ENCODE data around the gene SOX1.

Gene SOX1

DNA sequence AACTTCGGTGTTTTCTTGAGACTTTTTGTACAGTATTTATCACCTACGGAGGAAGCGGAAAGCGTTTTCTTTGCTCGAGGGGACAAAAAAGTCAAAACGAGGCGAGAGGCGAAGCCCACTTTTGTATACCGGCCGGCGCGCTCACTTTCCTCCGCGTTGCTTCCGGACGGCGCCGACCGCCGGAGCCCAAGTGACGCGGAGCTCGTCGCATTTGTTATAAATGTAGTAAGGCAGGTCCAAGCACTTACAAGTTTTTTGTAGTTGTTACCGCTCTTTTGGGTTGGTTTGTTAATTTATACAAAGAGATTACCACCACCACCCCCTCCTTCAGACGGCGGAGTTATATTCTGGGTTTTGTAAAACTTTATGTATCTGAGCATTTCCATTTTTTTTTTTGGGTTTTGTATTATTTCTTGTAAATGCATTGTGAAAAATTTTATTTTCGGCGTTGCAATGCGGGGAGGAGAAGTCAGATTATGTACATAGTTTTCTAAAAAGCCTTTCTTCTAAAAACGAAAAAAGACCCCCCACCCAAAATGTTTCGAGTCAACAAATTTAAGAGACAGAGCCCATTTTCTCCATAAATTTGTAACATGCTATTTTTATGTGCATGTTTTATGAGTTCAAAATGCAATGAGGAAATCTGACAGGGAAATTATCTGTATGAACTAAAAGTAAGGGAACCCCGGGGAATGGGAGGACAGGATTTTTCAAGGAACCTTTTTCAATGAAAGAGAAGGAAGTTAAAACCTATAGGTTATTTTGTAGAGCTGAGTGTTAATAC is 2.3 kb downstream of the SOX1 start:
- no peak for DNase-seq
- in situ Hi-C loops (cut with HindIII; ENCODE audit: low pct_ligation_motif_present, low pct_unique_long_range_greater_than_20kb, low sequenced_read_pairs): no loop called here

DNA sequence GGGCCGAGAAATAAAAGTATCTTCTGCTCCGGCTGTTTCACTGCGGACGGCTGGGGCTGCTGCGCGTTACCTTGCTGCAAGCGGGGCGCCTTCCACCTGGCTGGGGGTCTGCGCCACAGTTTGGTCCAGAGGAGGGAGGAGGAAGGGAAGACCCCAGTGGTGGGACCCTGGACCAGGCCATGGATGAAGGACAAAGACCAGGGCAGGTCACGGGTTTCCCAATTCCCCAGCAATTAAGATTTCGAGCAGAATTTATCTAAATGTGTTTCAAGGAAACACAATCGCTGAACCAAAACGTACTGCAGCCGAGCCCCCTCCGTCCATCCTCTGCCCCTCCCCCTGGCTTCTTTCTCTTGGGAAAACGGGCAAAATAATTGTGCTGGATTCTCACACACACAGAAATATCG is 2.9 kb downstream of the SOX1 start:
- in situ Hi-C loops (cut with HindIII; ENCODE audit: low pct_ligation_motif_present, low pct_unique_long_range_greater_than_20kb, low sequenced_read_pairs): no loop called here

DNA sequence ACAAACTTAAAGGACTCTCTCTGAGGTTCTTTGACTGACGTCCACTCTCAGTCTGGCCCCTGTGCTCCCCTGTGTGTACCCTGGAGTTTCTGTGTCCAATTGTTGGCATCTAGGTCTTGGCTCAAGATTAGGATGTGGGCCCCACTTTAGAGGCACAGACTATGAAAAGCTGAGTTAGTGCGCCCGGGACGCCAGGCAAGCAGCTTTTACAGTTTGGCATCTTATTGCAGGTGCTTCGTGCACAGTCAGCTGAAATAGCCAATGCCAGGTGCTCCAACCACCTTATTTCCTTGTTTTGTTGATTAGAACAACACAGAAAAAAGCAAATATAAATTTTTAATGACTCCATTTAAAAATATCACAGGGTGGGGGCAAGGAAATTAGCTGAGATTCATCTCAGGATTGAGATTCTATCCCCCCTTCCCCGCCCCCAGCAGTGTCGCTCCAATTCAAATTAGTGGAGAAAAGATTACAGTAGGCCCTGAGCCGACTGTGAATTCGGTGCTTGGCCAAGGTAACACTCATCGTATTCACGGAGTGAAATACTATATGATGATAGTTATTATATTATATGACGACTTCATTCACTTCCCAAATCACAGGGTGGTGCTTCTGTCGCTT is 4.3 kb downstream of the SOX1 start:
- in situ Hi-C loops (cut with HindIII; ENCODE audit: low pct_ligation_motif_present, low pct_unique_long_range_greater_than_20kb, low sequenced_read_pairs): no loop called here
- no peak for DNase-seq

More for the DNA sequence above, 2.9 kb downstream of the SOX1 start:
- DNase-seq: no peak

DNA sequence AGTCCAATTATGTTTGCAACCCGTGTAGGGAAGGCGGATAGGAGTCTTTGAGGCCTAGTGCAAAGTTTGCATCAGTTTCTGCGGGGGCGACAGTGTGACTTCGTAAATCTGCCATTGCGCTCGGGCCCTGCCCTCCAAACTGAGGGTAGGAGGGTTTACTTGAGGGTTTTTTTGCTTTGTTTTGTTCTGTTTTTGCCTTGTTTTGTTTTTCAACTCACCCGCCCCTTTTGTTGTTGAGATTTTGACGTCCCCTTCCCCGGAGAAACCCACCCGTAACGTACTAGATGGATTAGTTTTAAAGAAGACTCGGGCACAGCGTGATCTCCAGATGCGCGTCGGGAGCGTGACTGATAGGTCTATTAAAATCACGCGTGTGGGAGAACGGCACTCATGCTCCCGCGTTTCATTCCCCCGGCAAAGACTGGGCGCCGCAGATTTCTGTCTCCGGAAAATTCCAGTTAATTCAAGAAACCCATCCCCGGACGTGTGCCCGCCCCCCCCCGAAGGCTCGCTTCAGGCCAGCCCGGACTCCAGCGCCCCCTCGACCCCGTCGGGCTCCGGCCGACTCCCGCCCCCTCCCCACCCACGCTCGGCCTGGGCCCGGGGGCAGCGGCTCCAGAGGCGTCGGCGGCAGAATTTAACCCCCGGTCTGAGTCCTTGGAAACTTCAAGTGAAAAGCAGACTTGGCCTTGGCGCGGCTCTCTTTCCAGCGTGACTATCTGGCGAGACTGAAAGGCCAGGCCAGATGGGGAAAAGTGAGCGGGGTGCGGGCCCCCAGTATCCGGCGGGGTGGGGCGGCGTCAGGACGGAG is 5.0 kb downstream of the SOX1 start:
- in situ Hi-C loops (cut with HindIII; ENCODE audit: low pct_ligation_motif_present, low pct_unique_long_range_greater_than_20kb, low sequenced_read_pairs): no loop called here
- DNase-seq: no peak

DNA sequence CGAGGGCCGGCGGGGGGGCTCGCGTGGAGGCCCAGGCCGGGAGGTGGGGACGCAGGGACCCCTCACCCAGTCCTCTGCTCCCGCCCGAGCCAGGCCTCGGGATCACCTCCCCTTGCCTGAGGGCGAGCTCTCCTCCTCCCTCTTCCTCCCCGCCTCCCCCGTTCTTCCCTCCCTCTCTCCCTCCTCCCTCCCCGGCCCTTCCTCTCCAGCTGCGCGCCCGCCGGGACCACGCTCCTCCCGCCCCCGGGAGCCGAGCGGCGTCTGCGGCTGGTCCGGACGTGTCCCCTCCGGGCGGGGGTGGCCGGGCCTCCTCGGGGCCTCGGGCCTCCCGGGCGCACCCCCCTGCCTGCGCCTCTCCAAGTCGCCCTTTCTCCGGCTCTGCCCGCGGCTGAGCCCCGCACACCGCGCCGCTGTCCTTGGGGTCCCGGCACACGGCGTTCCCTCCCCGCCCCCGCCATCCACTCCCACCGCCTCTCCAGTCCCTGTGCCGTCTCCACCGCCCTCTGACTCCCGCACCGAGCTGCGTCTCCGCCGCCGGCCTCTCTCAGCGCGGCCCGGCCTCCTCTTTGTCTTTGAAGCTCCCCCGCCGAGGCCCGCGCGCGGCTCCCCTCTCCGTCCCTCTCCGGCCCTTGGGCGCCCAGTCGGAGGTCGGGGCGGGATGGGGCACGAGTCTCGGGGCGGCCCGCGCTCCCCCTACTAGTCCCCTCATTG is 5.7 kb downstream of the SOX1 start:
- DNase-seq: no peak
- in situ Hi-C loops (cut with HindIII; ENCODE audit: low pct_ligation_motif_present, low pct_unique_long_range_greater_than_20kb, low sequenced_read_pairs): no loop called here

DNA sequence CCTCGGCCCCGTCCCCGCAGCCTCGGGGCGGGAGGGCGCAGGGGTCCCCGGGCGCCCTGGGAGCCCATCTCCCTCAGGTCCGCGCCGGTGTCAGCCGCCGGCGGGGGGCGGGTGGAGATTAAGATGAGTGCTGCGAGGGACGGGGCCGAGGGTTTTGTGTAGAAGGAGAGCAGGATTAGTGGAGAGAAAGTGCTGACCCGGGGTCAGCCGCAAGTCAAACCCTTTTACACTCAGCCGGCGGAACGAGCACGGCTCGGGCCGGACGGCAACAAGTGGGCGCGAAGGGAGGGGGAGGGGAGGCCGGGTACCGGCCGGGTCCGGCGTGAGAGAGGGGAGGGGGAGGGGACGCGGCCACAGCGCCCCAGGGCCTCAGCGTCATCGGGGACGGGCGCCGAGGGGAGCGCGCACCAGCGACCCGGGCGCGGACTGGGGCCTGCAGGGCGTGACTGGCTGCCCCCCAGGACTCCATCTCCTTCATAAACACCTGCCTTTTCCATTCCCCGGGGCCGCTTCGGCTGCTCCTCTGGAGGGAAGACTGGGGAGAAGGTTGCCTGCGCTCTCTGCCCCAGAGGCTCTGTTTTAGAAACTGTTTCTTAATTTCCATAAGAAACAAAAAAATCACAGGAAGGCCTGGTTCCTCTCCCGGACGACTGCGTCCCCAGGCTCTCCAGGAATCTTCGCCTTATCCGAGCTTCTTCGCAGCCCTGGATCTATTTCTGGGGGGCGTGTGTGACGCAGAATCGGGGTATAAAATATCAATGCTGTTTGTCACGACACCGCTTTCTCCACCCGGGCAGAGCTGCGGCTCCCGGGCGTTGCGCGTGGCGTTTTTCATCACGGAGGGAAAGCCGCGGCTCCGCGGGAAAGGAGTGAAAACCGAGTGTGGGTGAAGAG is 6.5 kb downstream of the SOX1 start:
- no peak for DNase-seq
- in situ Hi-C loops (cut with HindIII; ENCODE audit: low pct_ligation_motif_present, low pct_unique_long_range_greater_than_20kb, low sequenced_read_pairs): no loop called here

DNA sequence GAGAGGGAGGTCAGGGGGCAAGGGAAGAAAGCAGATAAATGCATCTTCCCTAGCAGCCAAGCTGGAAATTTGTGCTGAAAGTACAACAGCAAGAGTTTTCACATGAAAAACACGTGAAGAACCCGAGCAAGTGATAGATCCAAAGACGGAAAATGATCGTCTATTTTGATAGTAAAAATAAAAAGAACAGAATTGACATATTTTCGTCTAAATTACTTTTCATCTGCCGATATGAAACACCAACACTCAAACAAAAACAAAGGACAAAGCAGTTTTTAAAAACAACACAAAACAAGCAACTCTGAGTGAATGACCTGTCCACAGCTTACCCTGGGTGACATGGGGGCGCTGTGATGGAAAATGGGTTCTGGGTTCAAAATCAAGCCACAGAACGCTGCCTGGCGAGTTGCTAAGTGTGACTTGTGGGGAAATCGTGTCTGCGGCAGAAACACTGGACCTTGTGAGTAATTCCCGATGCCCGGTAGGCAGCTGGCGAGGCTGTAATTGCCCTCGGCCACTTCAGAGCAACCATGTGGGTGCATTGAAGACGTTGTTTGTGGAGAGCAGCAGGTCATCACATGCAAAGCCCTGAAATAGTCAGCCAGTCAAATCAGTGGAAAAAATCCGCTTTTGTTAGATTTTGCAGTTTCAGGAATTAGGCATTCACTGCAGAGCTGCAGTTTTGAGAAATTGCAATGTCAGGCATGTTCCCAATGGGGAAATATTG is 7.4 kb downstream of the SOX1 start:
- in situ Hi-C loops (cut with HindIII; ENCODE audit: low pct_ligation_motif_present, low pct_unique_long_range_greater_than_20kb, low sequenced_read_pairs): no loop called here
- no peak for DNase-seq

DNA sequence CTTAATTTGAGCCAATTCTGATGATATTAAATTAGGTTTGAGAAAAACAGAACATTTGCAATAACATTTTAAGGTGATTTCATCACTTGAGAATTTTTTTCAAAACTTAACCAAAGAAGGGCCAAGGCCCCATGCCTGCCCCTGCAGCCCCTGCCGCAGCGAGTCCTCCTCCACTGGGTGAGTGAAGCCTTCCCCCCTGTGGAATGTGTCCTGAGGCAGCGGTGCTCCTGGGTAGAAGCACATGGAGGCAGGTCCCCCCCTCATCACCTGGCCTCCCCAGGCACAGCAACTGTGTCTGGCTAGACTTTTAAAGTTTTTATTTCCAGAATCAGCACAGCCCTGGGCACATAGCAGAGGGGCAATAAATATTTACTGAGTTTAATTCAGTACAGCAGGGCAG is 10.8 kb downstream of the SOX1 start:
- in situ Hi-C loops (cut with HindIII; ENCODE audit: low pct_ligation_motif_present, low pct_unique_long_range_greater_than_20kb, low sequenced_read_pairs): no loop called here

DNA sequence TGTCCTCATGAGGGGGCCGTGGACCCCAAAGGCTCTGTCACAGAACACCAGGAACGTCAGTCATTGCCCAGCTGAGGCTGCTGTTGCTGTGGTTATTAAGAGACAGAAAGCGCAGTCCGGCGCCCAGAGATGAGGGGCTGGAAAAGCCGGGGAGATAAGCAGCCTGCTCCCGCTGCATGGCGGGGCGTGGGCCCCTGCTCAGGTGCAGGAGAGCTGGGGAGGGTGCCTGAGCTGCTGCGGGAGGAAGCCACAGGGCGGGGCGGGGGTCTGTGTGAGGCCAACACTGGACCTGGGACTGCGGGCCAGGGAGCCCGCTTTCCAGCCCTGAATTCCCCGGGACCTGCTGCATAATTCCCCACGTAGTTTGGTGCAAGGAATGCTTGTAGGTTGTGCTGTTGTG is 11.3 kb downstream of the SOX1 start:
- no peak for DNase-seq
- in situ Hi-C loops (cut with HindIII; ENCODE audit: low pct_ligation_motif_present, low pct_unique_long_range_greater_than_20kb, low sequenced_read_pairs): no loop called here

More for the DNA sequence above, 10.8 kb downstream of the SOX1 start:
- no peak for DNase-seq

DNA sequence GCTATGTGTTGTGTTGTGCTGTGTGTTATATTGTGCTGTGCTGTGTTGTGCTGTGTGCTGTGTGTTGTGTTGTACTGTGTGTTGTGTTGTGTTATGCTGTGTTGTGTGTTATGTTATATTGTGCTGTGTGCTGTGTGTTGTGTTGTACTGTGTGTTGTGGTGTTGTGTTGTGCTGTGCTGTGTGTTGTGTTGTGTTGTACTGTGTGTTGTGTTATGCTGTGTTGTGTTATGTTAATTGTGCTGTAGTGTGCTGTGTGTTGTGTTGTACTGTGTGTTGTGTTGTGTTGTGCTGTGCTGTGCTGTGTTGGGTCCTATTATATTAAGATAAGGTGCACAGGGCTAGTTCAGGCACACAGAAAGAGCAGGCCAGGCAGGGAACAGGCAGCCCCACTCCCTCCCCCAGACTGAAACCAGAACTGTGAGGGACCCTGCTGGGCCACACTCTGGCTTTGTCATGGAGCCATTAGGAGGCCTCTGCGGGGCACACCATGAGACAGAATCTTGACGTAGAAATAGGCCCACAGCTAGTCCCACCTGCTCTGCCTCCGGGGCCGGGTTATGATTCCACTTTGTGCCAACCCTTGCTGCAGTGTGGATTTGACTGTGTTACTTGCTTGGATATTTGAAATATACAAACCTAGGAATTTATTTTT is 12.1 kb downstream of the SOX1 start:
- no peak for DNase-seq
- in situ Hi-C loops (cut with HindIII; ENCODE audit: low pct_ligation_motif_present, low pct_unique_long_range_greater_than_20kb, low sequenced_read_pairs): no loop called here

DNA sequence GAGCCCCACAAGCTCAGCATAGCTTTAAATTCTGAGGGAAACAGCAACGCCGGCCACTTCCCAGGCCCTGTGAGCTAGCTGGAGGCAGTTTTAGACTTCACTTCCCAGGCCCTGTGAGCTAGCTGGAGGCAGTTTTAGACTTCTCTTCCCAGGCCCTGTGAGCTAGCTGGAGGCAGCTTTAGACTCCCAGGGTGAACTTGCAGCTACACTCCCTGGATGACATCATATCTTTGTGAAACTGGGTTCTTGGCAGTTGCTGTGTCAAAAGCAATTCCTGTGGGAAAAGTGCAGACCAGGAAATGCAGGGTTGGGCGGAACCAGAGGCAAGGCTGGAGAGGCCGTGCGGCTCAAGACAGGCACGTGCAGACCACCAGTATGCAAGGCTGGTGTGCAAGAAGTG is 12.7 kb downstream of the SOX1 start:
- in situ Hi-C loops (cut with HindIII; ENCODE audit: low pct_ligation_motif_present, low pct_unique_long_range_greater_than_20kb, low sequenced_read_pairs): no loop called here
- no peak for DNase-seq

DNA sequence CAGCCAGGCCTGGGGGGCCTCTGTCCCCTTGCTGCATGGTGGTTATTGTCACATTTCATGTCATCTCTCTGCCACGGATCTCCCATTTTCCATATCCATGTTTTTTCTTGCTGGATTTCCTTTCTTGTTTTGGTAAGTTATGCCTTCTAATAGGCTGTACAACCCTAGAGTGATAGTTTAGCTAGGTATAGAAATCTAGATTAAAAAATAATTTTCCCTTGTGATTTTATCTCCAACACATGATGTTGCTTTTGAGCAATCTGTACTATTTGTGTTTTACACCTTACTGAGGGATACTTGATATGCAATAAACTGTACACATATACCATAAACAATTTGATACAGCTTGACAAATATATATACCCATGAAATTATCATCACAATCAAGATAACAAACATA is 17.0 kb downstream of the SOX1 start:
- in situ Hi-C loops (cut with HindIII; ENCODE audit: low pct_ligation_motif_present, low pct_unique_long_range_greater_than_20kb, low sequenced_read_pairs): no loop called here

DNA sequence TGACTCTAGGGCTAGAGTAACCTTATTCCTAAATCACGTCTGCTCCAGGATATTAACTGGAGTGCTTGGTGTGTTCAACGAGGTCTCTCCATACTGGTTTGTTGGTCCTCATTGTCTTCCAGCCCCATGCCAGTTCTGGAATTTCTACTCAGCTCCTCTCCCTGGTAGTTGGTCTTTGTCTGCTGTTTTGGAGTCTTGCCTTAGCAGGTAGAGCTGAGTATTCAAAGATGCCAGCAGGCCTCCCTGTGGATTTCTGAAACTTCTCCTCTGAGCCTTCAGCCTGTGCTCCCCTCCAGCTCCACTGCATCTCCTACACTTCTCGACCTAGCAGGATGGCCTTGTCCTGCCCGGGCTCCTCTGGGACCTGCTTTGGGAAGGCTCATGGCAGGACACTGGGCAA is 25.5 kb downstream of the SOX1 start:
- DNase-seq: no peak
- in situ Hi-C loops (cut with HindIII; ENCODE audit: low pct_ligation_motif_present, low pct_unique_long_range_greater_than_20kb, low sequenced_read_pairs): no loop called here

More for the DNA sequence above, 17.0 kb downstream of the SOX1 start:
- no peak for DNase-seq

DNA sequence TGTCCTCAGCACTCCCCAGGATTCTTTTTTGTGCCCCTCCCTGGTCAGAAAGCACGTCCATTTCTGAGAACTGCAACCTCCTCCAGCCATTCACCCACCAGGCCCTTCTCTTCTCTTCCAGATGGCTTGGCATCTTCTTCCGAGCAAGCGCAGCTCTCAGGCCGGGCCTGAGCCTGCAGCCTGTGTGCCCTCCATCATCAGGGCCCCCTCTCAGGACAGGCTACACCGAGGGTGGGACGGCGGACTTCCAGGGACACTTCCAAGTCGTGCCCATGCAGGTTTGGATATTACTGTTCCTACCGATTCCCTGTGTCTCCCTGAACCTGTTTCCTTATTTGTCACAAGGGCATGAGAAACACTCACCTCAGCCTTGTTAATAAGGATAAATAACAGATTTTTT is 28.4 kb downstream of the SOX1 start:
- DNase-seq: no peak
- in situ Hi-C loops (cut with HindIII; ENCODE audit: low pct_ligation_motif_present, low pct_unique_long_range_greater_than_20kb, low sequenced_read_pairs): no loop called here

DNA sequence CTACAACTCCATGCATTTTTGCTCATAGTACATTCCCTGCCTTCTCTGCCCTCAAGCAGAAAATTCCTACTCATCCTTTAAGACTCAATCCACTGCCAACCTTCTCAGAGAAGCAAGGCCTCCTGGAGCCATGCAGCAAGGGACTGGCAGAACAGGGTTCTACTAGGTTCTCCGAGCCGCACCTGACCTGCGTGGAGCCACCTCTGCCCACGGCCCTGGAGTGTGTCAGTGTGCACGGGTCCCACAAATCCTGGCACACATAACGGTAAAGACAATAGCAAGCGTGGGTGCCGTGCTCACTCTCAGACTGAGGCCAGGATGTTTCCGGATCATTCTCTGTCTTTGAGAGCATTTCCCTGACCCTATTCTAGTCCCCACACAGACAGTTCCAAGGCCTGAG is 30.0 kb downstream of the SOX1 start:
- no peak for DNase-seq
- in situ Hi-C loops (cut with HindIII; ENCODE audit: low pct_ligation_motif_present, low pct_unique_long_range_greater_than_20kb, low sequenced_read_pairs): no loop called here

DNA sequence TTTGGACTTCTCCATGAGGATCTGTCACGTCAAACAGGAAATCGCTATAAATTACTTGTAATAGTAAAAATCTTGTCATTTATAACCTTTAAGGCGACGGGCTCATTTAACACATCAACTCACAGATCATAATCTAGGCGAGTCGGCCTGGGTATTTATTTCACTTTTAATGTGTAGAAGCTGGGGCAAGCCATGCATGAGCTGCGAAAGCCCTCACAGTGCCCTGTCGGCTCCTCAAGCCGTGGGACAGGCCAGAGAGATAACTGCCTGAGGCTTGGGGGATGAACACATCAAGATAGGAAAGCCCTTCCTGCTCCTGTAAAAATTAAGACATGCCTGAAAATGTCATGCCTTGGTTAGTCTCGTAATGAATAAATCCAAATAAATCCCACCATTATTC is 30.8 kb downstream of the SOX1 start:
- in situ Hi-C loops (cut with HindIII; ENCODE audit: low pct_ligation_motif_present, low pct_unique_long_range_greater_than_20kb, low sequenced_read_pairs): no loop called here

DNA sequence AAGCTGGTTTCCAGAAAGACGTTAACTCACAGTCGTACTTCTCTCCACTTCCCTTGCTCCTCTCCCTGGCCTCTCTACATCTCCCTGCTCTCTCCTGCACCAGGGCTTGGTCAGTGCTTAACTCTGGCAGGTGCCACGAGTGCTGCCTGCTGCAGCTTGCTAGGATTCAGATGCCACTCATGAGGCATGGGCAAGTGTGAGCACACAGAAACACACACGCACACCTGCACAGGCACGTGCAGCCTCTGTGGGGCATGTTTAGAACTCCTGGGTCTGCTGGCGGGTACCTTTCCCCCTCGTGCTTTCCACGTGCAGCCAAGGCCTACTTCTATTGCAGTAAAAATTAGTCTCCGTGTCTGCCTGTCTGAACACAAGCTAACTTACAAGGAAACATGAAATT is 31.8 kb downstream of the SOX1 start:
- no peak for DNase-seq
- in situ Hi-C loops (cut with HindIII; ENCODE audit: low pct_ligation_motif_present, low pct_unique_long_range_greater_than_20kb, low sequenced_read_pairs): no loop called here

More for the DNA sequence above, 30.8 kb downstream of the SOX1 start:
- no peak for DNase-seq
